Measurements from ENCODE around the gene ZNF444.
"Not testable (repeated sequence)": the region's sequence is repeated elsewhere in the genome, so short reads cannot be mapped to it uniquely, and the experiment has no call there.

The ZNF444 gene

DNA sequence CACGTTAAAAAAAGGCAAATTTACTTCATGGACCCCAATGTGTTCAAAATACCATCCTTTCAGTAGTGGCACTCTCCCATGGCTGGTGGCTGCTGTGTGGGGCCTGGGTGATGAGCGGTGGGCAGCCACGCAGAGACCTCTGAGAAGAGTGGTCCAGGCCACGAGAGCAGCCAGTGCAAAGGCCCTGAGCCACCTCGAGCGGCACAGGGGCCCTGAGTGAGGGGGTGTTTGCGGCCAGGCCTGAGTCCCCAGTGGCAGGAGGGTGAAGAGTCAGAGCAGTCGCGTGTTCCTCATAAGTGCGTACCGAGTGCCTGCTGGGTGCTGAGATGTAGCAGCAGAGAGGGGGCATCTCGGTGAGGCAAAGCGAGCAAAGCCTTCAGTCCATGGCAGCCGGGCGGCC, 7.0 kb downstream of the ZNF444 start:
- no peak for DNase-seq

- not testable (repeated sequence) for DNase-seq
Measured at GRCh38 chr19:56148955-56149655, 8.0 kb downstream of the ZNF444 start.

DNA sequence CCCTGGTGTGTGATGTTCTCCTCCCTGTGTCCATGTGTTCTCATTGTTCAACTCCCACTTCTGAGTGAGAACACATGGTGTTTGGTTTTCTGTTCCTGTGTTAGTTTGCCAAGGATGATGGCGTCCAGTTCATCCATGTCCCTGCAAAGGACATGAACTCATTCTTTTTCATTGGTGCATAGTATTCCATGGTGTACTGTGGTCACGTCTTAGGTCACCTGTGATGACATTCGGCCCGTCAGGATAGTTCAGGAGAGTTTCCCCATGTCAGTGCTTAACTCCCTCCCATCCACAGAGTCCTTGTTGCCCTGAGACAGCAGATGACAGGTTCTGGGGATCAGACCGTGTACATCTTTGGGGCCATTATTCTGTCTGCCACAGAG, 8.6 kb downstream of the ZNF444 start:
- DNase-seq = no peak

- no peak for DNase-seq
Measured at GRCh38 chr19:56150358-56150757, 9.3 kb downstream of the ZNF444 start.

- no peak for DNase-seq
Measured at GRCh38 chr19:56152644-56153043, 11.6 kb downstream of the ZNF444 start.

DNA sequence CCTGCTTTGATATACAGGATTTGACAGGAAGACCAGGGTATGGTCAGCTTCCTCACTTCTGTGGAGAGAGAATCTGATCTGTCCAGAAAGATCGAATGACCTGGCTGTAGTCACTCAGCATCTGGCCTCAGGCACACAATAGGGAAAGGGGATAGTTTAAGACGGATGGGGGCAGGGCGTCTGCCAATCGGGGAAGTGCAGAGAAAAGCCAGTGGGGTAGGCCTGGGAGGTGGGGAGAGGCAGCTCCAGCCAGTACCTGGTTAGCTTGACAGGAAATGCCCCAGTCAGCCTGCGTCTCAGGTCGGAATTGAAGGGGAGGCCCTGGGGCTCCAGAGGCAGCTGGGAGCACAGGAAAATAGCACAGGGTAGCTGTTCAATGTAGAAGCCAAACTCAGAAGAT, 12.4 kb downstream of the ZNF444 start:
- no peak for DNase-seq

DNA sequence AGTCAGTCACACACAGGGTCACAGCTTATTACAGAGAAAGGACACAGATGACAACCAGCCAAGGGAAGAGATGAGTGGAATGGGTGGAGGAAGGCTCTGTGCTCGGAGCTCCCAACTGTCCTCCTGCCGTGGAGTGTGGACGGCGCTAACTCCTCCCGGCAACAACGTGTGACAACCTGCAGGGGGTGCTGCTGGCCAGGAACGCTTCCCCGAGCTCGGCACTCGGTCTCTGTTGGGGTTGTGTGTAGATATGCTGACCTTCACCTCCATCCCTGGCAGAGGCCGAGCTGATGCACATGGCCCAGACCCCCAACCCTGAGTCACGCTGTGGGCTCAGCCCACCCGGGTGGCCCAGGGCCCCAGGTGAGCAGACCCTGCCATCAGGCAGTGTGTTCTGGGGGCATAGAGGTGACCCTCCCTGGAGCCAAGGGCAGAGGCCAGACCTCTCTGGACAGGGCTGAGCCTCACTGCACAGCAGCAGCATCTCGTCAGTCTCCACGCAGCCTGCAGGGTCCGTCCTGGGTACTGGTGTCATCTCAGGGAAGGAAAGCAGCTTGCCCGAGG, 14.1 kb downstream of the ZNF444 start:
- DNase-seq = no peak

- DNase-seq = no peak
Measured at GRCh38 chr19:56156768-56157167, 15.7 kb downstream of the ZNF444 start.

DNA sequence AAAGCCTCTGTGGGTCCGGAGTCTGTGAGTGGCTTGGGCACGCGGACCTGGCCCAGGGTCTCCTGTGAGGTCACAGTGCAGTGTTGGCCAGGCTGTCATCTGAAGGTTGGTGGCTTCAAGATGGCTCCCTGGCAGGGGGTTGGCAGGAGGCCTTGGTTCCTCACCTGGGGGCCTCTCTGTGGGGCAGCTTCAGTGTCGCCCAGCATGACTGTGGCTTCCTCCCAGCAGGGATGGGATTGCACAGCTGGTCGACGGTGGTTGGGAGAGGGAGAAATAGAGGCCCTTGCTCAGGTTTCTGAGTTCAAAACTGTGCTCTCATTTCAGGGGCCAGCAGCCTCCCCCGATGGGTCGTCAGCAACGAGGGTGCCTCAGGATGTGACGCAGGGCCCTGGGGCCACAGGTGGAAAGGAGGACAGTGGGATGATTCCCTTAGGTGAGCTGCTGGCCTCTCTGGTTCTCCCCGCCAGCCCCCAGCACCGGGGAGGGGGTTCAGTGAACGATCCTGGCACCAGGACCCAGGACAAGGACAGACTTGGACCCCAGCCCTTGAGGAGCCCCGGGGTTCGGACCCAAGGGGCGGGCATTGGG, 17.2 kb downstream of the ZNF444 start:
- no peak for DNase-seq

- DNase-seq = no peak
Measured at GRCh38 chr19:56159009-56159559, 18.0 kb downstream of the ZNF444 start.

DNA sequence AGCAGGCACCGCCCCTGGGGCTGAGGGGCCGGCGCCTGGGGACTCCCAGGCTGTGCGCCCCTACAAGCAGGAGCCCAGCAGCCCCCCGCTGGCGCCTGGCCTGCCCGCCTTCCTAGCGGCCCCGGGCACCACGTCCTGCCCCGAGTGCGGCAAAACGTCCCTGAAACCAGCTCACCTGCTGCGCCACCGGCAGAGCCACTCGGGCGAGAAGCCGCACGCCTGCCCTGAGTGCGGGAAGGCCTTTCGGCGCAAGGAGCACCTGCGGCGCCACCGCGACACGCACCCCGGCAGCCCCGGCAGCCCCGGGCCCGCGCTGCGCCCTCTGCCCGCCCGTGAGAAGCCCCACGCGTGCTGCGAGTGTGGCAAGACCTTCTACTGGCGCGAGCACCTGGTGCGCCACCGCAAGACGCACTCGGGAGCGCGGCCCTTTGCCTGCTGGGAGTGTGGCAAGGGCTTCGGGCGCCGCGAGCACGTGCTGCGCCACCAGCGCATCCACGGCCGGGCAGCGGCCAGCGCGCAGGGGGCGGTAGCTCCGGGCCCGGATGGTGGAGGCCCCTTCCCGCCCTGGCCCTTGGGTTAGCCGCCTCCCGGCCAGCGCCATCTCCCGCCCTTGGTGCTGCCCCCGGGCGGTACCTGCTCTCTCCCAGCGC, 18.7 kb downstream of the ZNF444 start:
- DNase-seq = no peak

DNA sequence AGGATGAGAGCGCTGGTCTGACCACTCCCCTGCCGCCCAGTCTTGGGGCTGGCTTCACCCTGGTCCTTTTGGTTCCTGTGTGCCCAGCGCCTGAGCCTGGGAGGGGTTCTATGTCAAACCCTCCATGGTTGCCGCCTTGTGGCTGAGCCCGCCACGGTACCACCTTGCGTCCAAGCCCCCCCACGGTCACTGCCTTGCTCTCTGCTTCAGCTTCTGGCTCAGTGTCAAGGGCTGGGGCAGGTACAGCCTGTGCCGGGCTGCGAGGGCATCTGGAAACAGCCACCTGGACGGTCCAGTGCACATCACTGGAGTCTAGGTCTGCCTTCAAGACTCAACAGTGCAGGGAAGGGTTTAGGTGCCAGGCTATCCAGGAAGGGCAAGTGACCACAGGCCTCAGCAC, 20.4 kb downstream of the ZNF444 start:
- DNase-seq = no peak

- peak; percentile 68 for DNase-seq
Measured at GRCh38 chr19:56162258-56162657, 21.2 kb downstream of the ZNF444 start.

- DNase-seq = no peak
Measured at GRCh38 chr19:56163097-56163496, 22.0 kb downstream of the ZNF444 start.

DNA sequence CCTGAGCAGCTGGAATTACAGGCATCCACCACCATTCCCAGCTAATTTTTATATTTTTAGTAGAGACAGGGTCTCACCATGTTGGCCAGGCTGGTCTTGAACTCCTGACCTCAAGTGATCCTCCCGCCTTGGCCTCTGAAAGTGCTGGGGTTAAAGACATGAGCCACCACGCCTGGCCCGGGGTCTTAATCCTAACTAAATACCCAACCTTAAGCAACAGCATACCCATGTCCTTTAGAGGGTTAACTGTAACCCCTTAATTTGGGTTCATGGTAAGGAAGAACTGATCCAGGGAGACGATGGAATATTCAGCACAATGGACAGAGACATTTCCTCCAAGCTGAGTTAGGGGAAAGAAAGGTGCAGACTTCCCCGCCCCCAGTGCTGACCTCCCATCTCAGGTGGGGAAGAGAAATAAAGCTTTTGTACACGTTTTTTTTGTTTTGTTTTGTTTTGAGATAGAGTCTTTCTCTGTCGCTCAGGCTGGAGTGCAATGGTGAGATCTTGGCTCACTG, 26.0 kb downstream of the ZNF444 start:
- no peak for DNase-seq

- no peak for DNase-seq
Measured at GRCh38 chr19:56170261-56170660, 29.2 kb downstream of the ZNF444 start.

DNA sequence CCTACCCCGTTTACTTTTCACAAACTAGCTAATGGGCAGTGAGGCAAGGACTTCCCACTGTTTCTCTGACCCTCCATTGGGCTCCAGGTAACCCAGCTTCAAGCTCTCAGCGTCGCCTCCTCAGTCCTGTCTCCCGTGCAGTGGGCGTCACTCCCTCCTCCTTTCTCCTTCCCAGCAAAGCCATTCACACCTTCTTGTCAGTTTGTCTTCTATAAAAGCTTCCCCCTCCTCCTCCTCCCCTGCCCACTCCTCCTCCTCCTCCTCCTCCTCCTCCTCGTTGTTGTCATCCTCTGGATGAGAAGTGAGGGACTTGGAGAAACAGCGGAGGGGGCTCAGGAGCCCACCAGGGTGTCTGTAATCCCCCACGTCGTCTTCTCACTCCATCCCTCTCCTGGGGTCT, 33.0 kb downstream of the ZNF444 start:
- no peak for DNase-seq

DNA sequence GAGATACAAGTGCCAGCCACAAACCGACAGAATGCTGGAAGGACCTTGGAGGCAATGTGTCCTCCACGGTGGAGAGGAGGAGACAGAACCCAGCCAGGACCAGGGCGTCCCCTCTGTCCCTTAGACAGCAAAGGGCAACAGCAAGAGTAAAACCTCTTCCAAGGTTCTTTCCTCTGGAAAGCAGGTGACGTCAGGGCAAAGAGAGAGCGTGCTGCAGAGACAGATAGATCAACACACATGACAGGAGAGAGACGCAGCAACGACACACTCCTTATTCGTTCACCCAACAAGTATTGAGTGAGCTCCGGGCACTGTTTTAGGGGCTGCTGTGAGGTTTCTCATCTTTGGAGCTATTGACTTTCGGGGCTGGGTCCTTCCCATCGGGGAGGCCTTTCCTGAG, 33.5 kb downstream of the ZNF444 start:
- no peak for DNase-seq

- not testable (repeated sequence) for DNase-seq
Measured at GRCh38 chr19:56175861-56176307, 34.8 kb downstream of the ZNF444 start, which contains the start of gene GALP. Gene GALP (plus strand): TSS chr19:56176008. CDS start chr19:56177109, 1,101 bp downstream.

DNA sequence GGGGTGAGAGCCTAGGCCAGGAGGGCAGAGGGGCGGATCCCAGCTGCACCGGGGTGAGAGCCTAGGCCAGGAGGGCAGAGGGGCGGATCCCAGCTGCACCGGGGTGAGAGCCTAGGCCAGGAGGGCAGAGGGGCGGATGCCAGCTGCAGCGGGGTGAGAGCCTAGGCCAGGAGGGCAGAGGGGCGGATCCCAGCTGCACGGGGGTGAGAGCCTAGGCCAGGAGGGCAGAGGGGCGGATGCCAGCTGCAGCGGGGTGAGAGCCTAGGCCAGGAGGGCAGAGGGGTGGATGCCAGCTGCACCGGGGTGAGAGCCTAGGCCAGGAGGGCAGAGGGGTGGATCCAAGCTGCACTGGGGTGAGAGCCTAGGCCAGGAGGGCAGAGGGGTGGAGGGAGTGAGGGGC, 35.2 kb downstream of the ZNF444 start:
- DNase-seq = not testable (repeated sequence)

- DNase-seq = no peak
Measured at GRCh38 chr19:56176881-56177280, 35.8 kb downstream of the ZNF444 start.

- no peak for DNase-seq
Measured at GRCh38 chr19:56177564-56178243, 36.6 kb downstream of the ZNF444 start.

GRCh38 chr19:56189785-56190184, 48.7 kb downstream of the ZNF444 start:
- DNase-seq = no peak

Data from stimulated activated CD4-positive, alpha-beta T cell treated with anti-CD3 and anti-CD28 coated beads, Interleukin-1b, Interleukin-23, amount 100 ng/mL, for 48 hours (primary cell).